Ishikawa (cell line): ENCODE data around the gene MYO15A.

ENCODE experiments used
- EP300 ChIP-seq: IDR thresholded peaks from 2 replicates; pipeline ENCODE4 v1.6.1; 2012; ENCODE audit warnings: borderline replicate concordance
- RAD21 ChIP-seq: IDR thresholded peaks from 2 replicates; pipeline ENCODE4 v1.6.1; 2012; ENCODE audit warnings: low read depth
- REST ChIP-seq: IDR thresholded peaks from 2 replicates; pipeline ENCODE4 v1.6.1; 2012; ENCODE audit warnings: low read depth, mild to moderate bottlenecking
- TAF1 ChIP-seq: IDR thresholded peaks from 2 replicates; pipeline ENCODE4 v1.6.1; 2012; ENCODE audit warnings: low read depth, mild to moderate bottlenecking
- TCF12 ChIP-seq: IDR thresholded peaks from 2 replicates; pipeline ENCODE4 v1.6.1; 2012; ENCODE audit warnings: low read depth
- YY1 ChIP-seq: IDR thresholded peaks from 2 replicates; pipeline ENCODE4 v1.6.1; 2012; ENCODE audit warnings: low read depth

- TF ChIP-seq RAD21: no peak
- TF ChIP-seq REST: no peak
- no peak for TF ChIP-seq EP300
- TF ChIP-seq TCF12: no peak
- no peak for TF ChIP-seq TAF1
- TF ChIP-seq YY1: no peak
Observed at GRCh38 chr17:18218756-18219415, 110.3 kb downstream of the MYO15A start.
